Measurements from ENCODE around the gene CBLC.

The CBLC gene

GRCh38 chr19:44746616-44746945 lies 31.1 kb upstream of the CBLC start:
- no peak for DNase-seq

- DNase-seq: peak; percentile 92 to 97 (median 96)
Measured at GRCh38 chr19:44746946-44747738, 30.5 kb upstream of the CBLC start.

- DNase-seq: peak; percentile 89 to 93 (median 92)
Measured at GRCh38 chr19:44747739-44748425, 29.8 kb upstream of the CBLC start.

GRCh38 chr19:44748426-44749254 lies 29.1 kb upstream of the CBLC start, which contains the start of gene BCL3:
Gene BCL3, plus strand, starts transcription at chr19:44748708. Its CDS starts 83 bp downstream, at chr19:44748791.
- peak; percentile 70 to 89 (median 80) for DNase-seq

GRCh38 chr19:44749292-44749691 lies 28.4 kb upstream of the CBLC start:
- DNase-seq: peak in 3 of 4 experiments; percentile 49 to 62 (median 60)

- DNase-seq: no peak
Measured at GRCh38 chr19:44749994-44750393, 27.7 kb upstream of the CBLC start.

- DNase-seq: no peak
Measured at GRCh38 chr19:44752123-44752815, 25.4 kb upstream of the CBLC start.

- DNase-seq: peak; percentile 96 to 98 (median 97)
Measured at GRCh38 chr19:44752816-44753625, 24.7 kb upstream of the CBLC start.

GRCh38 chr19:44753626-44753931 lies 24.1 kb upstream of the CBLC start:
- DNase-seq: no peak

GRCh38 chr19:44753932-44754749 lies 23.5 kb upstream of the CBLC start:
- DNase-seq: peak; percentile 91 to 97 (median 94)

GRCh38 chr19:44754750-44755080 lies 23.0 kb upstream of the CBLC start:
- no peak for DNase-seq

- DNase-seq: no peak
Measured at GRCh38 chr19:44755219-44755618, 22.5 kb upstream of the CBLC start.

- DNase-seq: no peak
Measured at GRCh38 chr19:44756089-44756562, 21.6 kb upstream of the CBLC start.

- DNase-seq: no peak
Measured at GRCh38 chr19:44757057-44757734, 20.5 kb upstream of the CBLC start.

- no peak for DNase-seq
Measured at GRCh38 chr19:44757735-44758505, 19.8 kb upstream of the CBLC start.

GRCh38 chr19:44758596-44758995 lies 19.1 kb upstream of the CBLC start:
- no peak for DNase-seq

- no peak for DNase-seq
Measured at GRCh38 chr19:44759083-44759804, 18.4 kb upstream of the CBLC start.

GRCh38 chr19:44762038-44762437 lies 15.7 kb upstream of the CBLC start:
- no peak for DNase-seq
